Embryonic facial prominence (tissue), 1 donor: ENCODE measurements around the gene ELN.
"Not testable (repeated sequence)": the region's sequence is repeated elsewhere in the genome, so short reads cannot be mapped to it uniquely, and the experiment has no call there.

Experiments used
- DNase-seq: peaks from one replicate; pipeline ENCODE4 v3.0.0-alpha.2; 2016; ENCODE audit errors: extremely low spot score

Gene ELN

GRCh38 chr7:74000489-74001149 is 27.4 kb upstream of the ELN start:
- DNase-seq = no peak

- no peak for DNase-seq
Observed at GRCh38 chr7:74001150-74001494, 26.9 kb upstream of the ELN start.

GRCh38 chr7:74002474-74003017 is 25.4 kb upstream of the ELN start:
- no peak for DNase-seq

- no peak for DNase-seq
Observed at GRCh38 chr7:74003621-74004020, 24.4 kb upstream of the ELN start.

GRCh38 chr7:74006032-74006431 is 21.9 kb upstream of the ELN start:
- DNase-seq = no peak

GRCh38 chr7:74006451-74007241 is 21.3 kb upstream of the ELN start:
- no peak for DNase-seq

GRCh38 chr7:74007242-74007567 is 20.8 kb upstream of the ELN start:
- DNase-seq = no peak

GRCh38 chr7:74008687-74009086 is 19.3 kb upstream of the ELN start:
- DNase-seq = no peak

- no peak for DNase-seq
Observed at GRCh38 chr7:74009719-74010118, 18.3 kb upstream of the ELN start.

GRCh38 chr7:74010407-74010806 is 17.6 kb upstream of the ELN start:
- DNase-seq = no peak

GRCh38 chr7:74011421-74011820 is 16.6 kb upstream of the ELN start:
- not testable (repeated sequence) for DNase-seq

GRCh38 chr7:74012842-74013249 is 15.1 kb upstream of the ELN start:
- no peak for DNase-seq

- no peak for DNase-seq
Observed at GRCh38 chr7:74013539-74014272, 14.3 kb upstream of the ELN start.

- DNase-seq = no peak
Observed at GRCh38 chr7:74014931-74015330, 13.0 kb upstream of the ELN start.

- DNase-seq = no peak
Observed at GRCh38 chr7:74015670-74016069, 12.3 kb upstream of the ELN start.

GRCh38 chr7:74017125-74017524 is 10.8 kb upstream of the ELN start:
- DNase-seq = peak; percentile 61

GRCh38 chr7:74018246-74018895 is 9.6 kb upstream of the ELN start:
- DNase-seq = no peak

GRCh38 chr7:74019149-74019548 is 8.8 kb upstream of the ELN start:
- DNase-seq = no peak

- peak; percentile 42 for DNase-seq
Observed at GRCh38 chr7:74020390-74020789, 7.6 kb upstream of the ELN start.

- no peak for DNase-seq
Observed at GRCh38 chr7:74021546-74022320, 6.2 kb upstream of the ELN start.

- no peak for DNase-seq
Observed at GRCh38 chr7:74022507-74022906, 5.5 kb upstream of the ELN start.
